IPS-18c (cell line): ENCODE data around the gene TMEM179.
"Not testable (repeated sequence)": the region's sequence is repeated elsewhere in the genome, so short reads cannot be mapped to it uniquely, and the experiment has no call there.

Source experiments
- H3K4me3 ChIP-seq: 2 replicates; pipeline ENCODE4 v1.7.0; 2013; ENCODE audit warnings: low read depth, mild to moderate bottlenecking, low read length, moderate library complexity; ENCODE audit not compliant: insufficient read depth
- H3K9me3 ChIP-seq: one replicate; pipeline ENCODE4 v1.6.1; 2013; ENCODE audit warnings: mild to moderate bottlenecking, low read length, moderate library complexity; ENCODE audit not compliant: control insufficient read depth, insufficient read depth

The TMEM179 gene

DNA sequence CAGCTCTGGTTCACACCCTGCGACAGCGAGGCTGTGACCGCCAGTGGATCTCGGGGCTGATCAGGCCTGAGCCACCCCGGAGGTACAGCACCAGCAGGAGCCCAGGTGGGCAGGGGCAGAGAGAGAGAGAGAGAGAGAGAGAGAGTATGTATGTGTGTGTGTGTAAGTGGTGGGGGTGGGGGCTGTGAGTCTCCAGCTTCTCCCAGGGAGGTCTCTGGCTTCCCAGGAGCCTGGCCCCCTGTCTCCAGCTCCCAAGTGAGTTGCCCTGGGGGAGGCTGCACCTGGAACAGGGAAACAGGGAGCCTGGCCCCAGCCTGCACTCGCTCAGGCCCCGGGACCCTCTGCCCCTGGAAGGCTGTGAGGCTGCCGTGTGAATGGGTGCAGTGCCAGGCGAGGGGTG is 23.1 kb downstream of the TMEM179 start:
- H3K4me3 ChIP-seq: no peak overlapping the region
- no peaks in the 10 kb centered on the region for H3K9me3 ChIP-seq

DNA sequence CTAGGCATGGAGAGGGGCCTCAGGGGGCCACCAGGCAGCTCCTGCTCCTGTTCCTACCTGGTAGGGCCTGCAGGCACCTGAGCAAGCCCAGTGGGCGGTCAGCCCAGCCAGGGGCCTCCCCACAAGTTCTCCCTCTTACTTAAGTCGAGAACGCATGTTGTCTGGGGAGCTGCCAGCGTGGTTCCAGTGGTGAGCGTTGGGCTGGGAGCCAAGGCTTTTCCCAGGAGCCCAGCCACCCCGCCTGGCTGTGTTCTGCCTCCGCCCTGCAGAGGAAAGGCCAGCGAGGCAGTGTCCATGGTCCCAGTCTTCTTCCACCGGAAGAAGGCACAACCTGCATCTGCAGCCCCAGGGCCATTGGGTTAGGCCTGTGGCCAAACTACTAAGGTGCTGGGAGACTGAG is 23.6 kb downstream of the TMEM179 start:
- H3K4me3 ChIP-seq: no peak overlapping the region
- no peaks in the 10 kb centered on the region for H3K9me3 ChIP-seq

DNA sequence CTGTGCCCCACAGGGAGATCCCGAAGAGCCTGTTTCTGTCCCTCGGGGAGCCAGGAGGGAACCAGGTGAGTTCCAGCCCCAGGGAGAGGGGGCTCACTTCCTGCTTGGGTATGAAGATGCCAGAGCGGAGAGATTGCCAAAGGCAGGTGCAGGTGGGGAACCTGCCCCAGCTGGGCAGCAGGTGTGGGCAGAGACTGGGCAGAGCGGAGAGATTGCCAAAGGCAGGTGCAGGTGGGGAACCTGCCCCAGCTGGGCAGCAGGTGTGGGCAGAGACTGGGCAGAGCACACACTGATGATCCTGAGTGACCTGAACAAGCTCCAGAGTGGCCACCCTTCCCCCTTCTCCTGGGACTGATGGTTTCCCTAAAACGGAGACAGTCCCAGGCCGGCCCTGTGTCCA is 24.6 kb downstream of the TMEM179 start:
- H3K9me3 ChIP-seq, H3K4me3 ChIP-seq: not testable (repeated sequence)

DNA sequence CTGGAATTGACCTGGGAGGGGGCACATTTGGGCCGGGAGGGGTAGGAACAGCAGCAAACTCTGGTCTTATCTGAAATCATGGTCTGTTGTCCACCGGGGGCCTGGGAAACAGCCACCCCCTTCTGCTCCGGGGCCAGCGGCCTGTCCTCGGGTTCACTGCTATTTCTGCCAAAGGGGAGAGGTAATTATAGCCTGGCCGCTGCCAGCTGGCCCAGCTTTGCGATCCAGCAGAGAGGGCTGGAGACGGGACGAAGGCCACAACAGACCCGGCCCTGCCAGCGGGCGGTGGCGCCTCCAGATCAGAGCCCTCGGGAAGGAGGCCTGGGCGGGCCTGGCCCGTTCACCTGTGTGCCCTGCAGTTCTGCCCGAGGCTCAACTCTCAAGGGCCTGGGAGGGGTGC is 25.1 kb downstream of the TMEM179 start, which contains the start of gene C14orf180:
Gene C14orf180 (plus strand): TSS at position 258 of the 400 bp plus-strand sequence. CDS start 6,667 bp downstream, outside the sequence.
- Histone ChIP-seq H3K9me3 (no peaks in the 10 kb centered on the region), H3K4me3 (no peak within 1 kb of the TSS)

DNA sequence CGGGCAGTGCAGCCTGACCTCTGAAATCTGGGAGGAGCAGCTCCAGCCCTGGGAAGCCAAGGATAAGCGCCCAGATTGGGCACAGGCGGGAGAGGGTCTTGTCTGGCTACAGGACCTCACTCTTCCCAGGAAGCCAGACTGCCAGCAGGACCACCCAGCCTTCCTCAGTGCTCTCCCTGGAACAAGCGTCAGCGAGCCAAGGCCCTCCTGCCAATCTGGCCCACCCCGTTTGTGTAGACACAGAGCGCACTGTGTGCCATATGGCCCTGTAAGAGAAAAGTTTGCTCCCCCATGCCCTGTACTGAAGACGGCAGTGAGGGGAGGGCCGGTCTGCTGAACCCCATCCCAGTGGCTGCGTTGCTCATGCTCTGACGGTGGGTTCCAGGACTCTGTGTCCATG is 26.3 kb downstream of the TMEM179 start:
- no peak overlapping the region for H3K4me3 ChIP-seq
- H3K9me3 ChIP-seq: no peaks in the 10 kb centered on the region

DNA sequence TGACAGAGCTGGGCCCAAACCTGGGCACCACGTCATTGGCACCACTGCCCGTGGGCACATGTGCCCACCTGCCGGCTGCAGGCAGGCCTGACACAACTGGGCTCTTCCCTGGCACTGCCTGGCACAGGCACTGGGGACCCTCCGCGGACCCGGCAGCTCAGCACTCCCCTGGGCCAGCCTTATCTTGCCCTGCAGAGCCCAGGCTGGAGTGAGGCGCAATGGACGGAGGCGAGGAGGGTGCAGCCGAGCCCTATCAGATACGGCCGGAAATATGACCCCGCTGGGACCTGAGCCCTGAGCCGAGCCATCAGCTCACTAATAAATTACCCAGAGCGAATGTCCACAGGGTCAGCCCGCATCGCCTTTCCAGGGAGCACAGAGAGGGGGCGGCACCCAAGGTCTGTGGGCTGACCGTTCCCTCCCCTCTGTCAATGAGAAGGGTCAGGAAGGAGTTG is 26.7 kb downstream of the TMEM179 start:
- Histone ChIP-seq H3K9me3 (no peaks in the 10 kb centered on the region), H3K4me3 (no peak overlapping the region)

DNA sequence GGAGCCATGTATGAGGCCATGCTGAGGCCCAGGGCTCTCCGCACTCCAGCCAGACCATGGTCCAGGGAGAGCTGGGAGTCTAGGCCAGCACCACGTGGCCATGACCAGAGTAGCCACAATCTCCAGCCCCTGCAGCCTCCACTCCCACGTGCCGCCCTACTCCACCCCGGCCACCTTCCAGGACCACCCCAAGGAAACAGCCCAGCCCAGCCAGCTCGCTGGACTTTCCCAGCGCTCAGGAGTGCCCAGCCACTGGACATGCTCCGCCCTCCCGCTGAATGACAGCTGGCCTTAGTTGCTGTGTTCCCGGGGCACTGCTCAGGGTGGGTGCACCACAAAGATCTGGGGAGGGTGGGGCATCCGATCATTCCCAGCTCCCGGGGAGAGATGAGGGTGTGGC is 27.1 kb downstream of the TMEM179 start:
- H3K4me3 ChIP-seq: no peak overlapping the region
- no peaks in the 10 kb centered on the region for H3K9me3 ChIP-seq

DNA sequence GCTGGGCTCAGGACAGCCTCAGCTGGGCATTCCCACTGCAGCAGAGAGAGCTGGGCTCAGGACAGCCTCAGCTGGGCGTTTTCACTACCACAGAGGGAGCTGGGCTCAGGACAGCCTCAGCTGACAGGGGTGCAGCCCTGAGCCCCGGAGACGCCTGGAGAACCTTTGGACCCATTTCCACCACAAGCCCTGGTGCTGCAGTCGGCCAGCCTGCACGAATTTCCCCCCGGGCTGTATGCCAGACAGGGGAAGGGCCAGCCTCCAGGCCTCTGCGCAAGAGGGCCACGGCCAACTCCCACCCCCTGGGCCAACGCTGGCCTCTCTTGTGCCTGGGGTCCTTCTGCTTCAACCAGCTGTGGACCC is 27.6 kb downstream of the TMEM179 start:
- H3K9me3 ChIP-seq: no peaks in the 10 kb centered on the region
- no peak overlapping the region for H3K4me3 ChIP-seq

DNA sequence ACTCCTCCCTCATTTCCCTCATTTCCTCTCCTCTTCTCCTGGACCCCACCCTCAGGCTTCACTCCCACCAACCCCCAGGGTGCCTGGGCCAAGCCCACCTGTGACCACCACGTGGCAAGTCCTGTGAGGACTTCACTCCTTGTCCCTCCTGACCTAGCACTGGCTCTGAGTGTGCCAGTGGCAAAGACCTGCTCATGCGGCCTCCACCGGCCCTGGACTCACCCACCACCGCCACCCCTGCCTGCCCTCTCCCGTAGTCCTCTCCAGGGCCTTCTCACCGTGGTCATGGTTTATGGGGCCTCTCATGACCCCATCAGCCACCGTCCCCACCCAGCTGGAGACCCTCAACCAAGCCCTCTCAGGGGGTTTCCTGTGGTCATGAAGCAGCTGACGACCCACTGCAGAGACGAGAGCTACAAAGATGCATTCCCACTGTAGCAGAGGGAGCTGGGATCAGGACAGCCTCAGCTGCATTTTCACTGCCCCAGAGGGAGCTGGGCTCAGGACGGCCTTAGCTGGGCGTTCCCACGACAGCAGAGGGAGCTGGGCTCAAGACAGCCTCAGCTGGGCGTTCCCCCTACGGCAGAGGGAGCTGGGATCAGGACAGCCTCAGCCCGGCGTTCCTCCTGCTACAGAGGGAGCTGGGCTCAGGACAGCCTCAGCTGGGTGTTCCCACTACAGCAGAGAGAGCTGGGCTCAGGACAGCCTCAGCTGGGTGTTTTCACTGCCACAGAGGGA is 28.2 kb downstream of the TMEM179 start:
- H3K4me3 ChIP-seq: no peak overlapping the region; the same call in 1 of the 2 replicates
- no peaks in the 10 kb centered on the region for H3K9me3 ChIP-seq

DNA sequence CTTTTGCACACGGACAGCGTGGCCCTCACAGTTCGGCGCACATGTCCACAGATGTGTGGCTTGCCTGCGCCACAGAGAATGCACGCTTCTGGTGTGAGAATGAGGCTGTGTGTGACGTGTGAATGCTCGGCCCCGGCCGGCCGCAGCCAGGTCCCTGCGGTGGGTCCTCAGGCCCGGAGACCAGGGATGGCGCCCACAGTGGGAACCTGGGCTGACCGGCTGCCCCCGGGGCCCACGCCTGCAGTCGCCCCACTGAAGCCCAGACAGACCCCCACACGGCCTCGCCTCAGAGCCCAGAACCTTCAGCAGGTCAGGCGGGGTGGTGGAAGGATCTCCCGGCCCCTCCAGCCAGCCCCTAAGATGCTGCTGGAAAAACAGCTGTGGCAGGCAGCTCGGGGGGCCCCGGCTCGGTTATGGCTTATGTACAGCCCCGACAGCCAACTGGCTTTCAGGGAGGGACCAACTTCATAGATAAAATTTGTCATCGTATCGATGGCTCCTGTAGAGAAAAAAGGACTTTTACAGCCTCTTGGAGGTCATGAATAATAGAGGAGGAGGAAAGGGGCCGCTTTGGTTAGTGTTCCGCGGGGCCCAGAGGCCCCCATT is 29.5 kb downstream of the TMEM179 start:
- no peaks in the 10 kb centered on the region for H3K9me3 ChIP-seq
- no peak overlapping the region for H3K4me3 ChIP-seq

DNA sequence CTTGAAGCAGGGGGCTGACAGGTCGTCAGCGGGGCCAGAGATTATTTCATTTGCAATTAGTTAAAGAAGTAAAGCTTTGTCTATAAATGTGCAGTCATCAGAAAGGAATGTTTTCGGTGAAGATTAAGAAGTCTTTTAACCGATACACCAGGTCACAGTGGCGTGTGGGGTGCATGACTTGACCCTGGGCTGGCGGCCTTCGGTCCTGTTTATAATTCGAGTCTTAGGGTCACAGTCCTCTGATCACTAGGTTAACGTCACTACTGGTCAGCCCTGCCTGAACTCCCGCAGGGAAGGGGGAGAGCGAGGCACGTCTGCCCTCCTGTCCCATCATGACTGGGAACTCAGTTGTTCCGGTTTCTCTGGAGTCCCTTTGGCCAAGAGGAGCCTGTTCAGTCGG is 30.0 kb downstream of the TMEM179 start:
- no peak overlapping the region for H3K4me3 ChIP-seq
- no peaks in the 10 kb centered on the region for H3K9me3 ChIP-seq

DNA sequence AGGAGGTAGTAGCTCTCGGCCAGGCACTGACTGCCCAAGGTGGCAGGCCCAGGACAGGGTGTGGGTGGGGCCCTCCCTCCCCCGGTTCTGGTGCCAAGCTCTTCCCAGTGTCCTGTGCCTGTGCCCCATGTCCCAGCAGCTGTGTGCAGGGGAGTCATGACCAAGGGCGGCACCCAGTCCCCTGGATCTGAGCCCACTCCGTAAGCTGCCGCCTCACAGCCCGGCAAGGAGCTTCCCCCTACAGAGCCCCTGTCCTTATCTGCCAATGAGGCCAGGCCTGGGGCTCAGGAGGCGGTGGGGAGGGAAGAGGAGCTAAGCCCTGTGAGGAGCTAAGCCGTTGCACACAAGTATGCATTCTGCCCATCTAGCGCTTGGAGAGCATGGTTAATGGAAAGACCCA is 30.6 kb downstream of the TMEM179 start:
- Histone ChIP-seq H3K4me3 (no peak overlapping the region), H3K9me3 (no peaks in the 10 kb centered on the region)

DNA sequence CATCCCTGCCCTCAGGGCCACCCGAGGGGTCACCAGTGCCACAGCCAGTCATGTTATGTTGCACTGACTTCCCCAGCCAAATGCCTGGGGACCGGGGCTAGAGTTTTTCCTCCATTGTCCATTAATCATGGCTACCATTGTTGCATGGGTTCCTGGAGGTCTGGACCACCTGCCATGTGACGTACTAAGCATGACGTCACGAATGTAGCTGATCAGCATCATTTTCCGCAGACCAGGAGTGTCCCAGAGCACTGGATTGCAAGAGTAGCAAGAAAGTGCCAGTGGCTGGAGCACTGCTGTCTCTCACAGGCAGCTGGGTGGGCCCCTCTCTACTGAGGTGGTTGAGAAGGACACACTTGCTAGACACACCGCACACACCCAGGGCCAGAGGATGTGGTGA is 31.9 kb downstream of the TMEM179 start:
- Histone ChIP-seq H3K4me3 (no peak overlapping the region), H3K9me3 (no peaks in the 10 kb centered on the region)

DNA sequence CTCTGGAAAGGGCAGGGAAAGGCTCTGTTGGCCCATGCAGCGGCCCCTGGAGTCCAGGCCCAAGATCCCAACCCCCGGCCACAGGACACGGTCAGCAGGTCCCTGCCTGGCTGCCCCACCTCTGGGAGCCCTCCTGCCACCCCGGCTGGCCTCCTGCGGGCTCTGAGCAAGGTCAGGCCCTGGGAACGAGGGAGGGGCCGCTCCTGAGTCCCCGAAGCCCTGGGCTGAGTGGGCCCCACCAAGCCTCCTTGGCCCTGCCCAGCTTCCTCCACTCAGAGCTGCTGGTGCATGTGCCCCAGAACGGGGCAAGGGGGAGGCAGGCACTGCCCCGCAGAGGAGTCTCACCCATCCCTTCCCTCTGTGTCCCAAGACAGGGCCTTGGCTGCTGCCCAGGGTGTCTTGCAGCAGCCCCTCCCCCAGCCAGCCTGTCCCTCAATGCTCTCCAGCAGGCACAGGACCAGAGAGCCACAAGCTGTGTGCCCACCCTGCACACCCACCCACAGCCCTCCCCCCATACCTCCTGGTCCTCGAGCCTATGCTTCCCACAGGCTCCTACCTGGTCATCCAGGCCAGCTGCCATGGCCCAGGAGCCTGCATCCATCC is 32.4 kb downstream of the TMEM179 start:
- no peak overlapping the region for H3K4me3 ChIP-seq
- no peaks in the 10 kb centered on the region for H3K9me3 ChIP-seq

DNA sequence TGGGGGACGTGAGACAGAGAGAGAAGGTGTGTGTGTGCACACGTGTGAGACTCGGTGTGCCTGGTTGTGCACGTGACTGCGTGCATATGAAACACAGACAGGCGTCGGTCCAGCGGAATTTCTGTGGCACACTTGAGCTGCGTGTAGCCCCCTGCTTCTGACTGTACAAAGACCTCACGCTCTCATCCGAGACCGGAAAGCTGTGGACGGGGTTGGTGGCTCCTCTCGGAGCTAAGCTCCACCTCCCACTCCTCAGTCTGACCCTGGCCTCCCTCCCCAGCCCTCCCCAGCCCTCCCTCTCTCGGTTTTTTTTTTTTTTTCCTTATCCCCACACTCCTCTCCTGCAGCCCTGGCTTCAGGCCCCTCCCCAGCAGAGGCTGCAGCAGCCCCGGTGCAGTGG is 33.3 kb downstream of the TMEM179 start:
- H3K9me3 ChIP-seq: no peaks in the 10 kb centered on the region
- H3K4me3 ChIP-seq: no peak overlapping the region

DNA sequence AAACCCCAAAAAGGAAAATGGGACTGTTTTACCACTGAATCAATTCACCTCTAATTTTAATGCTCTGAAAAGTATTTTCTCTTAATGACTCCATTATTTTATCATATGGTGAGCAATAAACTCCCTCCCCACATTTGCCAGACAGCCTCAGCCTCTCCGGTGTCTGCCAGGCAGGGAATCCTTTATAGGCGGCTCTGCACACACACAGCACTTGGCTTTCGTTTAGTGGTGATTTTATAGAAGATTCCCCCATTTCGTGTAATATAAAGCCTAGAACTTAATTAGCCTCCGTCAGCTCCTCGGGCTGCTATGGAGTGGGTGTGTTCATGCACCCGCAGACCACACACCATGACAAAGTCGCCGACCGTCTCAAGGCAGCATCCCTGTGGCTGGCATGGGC is 35.1 kb downstream of the TMEM179 start:
- Histone ChIP-seq H3K9me3 (no peaks in the 10 kb centered on the region), H3K4me3 (no peak overlapping the region)

DNA sequence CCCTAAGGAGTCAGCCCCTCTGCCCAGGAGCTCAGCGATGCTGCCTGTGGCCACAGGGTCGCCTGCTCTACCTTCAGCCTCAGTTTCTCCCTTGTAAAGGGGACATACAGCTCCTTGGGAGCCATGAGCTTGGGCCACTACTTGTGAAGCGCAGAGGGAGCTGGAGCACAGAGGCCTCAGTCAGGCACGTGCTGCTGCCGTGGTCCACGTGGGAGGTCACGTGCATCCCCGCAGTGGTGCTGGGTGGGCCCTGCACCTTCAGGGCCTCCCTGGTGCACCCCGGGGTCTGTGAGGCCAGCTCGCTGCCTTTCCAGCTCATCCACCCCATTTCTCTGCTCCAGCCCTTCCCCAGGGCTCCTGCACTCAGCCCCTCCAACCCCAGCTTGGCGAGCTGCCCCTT is 36.0 kb downstream of the TMEM179 start:
- Histone ChIP-seq H3K9me3 (no peaks in the 10 kb centered on the region), H3K4me3 (no peak overlapping the region)

DNA sequence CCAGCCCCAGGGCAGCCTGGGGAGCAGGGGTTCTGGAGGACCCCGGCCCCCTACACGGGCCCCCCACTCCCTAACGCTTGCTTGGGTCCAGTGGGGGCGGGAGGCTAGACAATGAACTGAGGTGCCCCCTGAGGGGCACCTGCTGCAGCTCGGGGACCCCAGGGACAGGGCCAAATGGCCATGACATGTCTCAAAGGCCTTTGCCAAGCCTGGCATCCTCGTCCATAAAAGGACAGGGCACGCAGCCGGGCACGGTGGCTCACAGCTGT is 36.7 kb downstream of the TMEM179 start:
- Histone ChIP-seq H3K9me3 (no peaks in the 10 kb centered on the region), H3K4me3 (no peak overlapping the region)
